Ishikawa (cell line): ENCODE data around the gene EIF2A.

ENCODE experiments used
- CEBPB ChIP-seq: IDR thresholded peaks from 2 replicates; pipeline ENCODE4 v1.6.1; 2012
- CREB1 ChIP-seq: IDR thresholded peaks from 2 replicates; pipeline ENCODE4 v1.6.1; 2012; ENCODE audit warnings: low read depth
- EGR1 ChIP-seq: IDR thresholded peaks from 2 replicates; pipeline ENCODE4 v1.6.1; 2012
- EP300 ChIP-seq: IDR thresholded peaks from 2 replicates; pipeline ENCODE4 v1.6.1; 2012; ENCODE audit warnings: borderline replicate concordance
- FOXM1 ChIP-seq: IDR thresholded peaks from 2 replicates; pipeline ENCODE4 v1.6.1; 2012; ENCODE audit warnings: low read depth, borderline replicate concordance
- NFIC ChIP-seq: IDR thresholded peaks from 2 replicates; pipeline ENCODE4 v1.6.1; 2012
- RAD21 ChIP-seq: IDR thresholded peaks from 2 replicates; pipeline ENCODE4 v1.6.1; 2012; ENCODE audit warnings: low read depth
- REST ChIP-seq: IDR thresholded peaks from 2 replicates; pipeline ENCODE4 v1.6.1; 2012; ENCODE audit warnings: low read depth, mild to moderate bottlenecking
- TAF1 ChIP-seq: IDR thresholded peaks from 2 replicates; pipeline ENCODE4 v1.6.1; 2012; ENCODE audit warnings: low read depth, mild to moderate bottlenecking
- TCF12 ChIP-seq: IDR thresholded peaks from 2 replicates; pipeline ENCODE4 v1.6.1; 2012; ENCODE audit warnings: low read depth
- TEAD4 ChIP-seq: IDR thresholded peaks from 2 replicates; pipeline ENCODE4 v1.6.1; 2012
- YY1 ChIP-seq: IDR thresholded peaks from 2 replicates; pipeline ENCODE4 v1.6.1; 2012; ENCODE audit warnings: low read depth
- ZBTB7A ChIP-seq: IDR thresholded peaks from 2 replicates; pipeline ENCODE4 v1.6.1; 2012; ENCODE audit warnings: low read depth
- TF ChIP-seq, protein P1 (sequence below): IDR thresholded peaks from 2 replicates; pipeline ENCODE4 v1.6.1; 2012
- TF ChIP-seq, protein P2 (sequence below): IDR thresholded peaks from 2 replicates; pipeline ENCODE4 v1.6.1; 2012

The EIF2A gene

GRCh38 chr3:150567328-150567727 is 20.7 kb downstream of the EIF2A start:
- no peak for TF ChIP-seq REST

- TF ChIP-seq CEBPB (no peak), NFIC (no peak), RAD21 (no peak), TEAD4 (no peak), CREB1 (no peak), YY1 (no peak)
- TF ChIP-seq, protein P1, sequence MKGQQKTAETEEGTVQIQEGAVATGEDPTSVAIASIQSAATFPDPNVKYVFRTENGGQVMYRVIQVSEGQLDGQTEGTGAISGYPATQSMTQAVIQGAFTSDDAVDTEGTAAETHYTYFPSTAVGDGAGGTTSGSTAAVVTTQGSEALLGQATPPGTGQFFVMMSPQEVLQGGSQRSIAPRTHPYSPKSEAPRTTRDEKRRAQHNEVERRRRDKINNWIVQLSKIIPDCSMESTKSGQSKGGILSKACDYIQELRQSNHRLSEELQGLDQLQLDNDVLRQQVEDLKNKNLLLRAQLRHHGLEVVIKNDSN: no peak
These were observed 31.3 kb downstream of the EIF2A start for GRCh38 chr3:150577855-150578254.

GRCh38 chr3:150581174-150581573 is 34.6 kb downstream of the EIF2A start:
- TF ChIP-seq NFIC (no peak), EP300 (no peak), CREB1 (no peak), REST (no peak), EGR1 (no peak), CEBPB (no peak), TEAD4 (no peak)
- TF ChIP-seq, protein P2, sequence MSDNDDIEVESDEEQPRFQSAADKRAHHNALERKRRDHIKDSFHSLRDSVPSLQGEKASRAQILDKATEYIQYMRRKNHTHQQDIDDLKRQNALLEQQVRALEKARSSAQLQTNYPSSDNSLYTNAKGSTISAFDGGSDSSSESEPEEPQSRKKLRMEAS: no peak

DNA sequence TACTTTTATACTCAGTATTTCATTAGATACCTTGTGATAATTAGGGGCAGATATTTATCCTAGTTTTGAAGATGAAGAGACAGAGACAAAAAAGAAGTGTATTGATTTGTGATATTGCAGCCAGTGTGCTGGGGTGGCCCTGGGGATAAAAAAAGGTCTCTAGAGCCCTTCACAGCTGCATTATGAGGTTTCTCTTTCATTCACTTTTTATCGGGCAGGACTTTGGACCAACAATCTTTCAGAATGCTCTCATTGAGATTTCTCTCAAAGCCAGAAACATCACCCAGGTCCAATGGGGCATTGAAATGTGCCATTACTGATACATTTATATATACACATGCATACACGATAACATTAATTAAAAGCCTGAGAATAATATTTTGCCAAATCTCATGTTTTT is 36.0 kb downstream of the EIF2A start:
- no peak for TF ChIP-seq TAF1
- no peak for TF ChIP-seq EGR1
- no peak for TF ChIP-seq ZBTB7A
- TF ChIP-seq CEBPB: no peak
- TF ChIP-seq, protein P2: no peak
- TF ChIP-seq EP300: no peak
- TF ChIP-seq TCF12: no peak
- no peak for TF ChIP-seq TEAD4
- no peak for TF ChIP-seq CREB1
- no peak for TF ChIP-seq YY1
- TF ChIP-seq, protein P1: no peak
- no peak for TF ChIP-seq REST
- no peak for TF ChIP-seq FOXM1
- no peak for TF ChIP-seq NFIC
- no peak for TF ChIP-seq RAD21

- TF ChIP-seq FOXM1 (no peak), CEBPB (no peak), EGR1 (no peak), YY1 (no peak), TEAD4 (no peak), NFIC (no peak), CREB1 (no peak), ZBTB7A (no peak), RAD21 (no peak), TAF1 (no peak)
- TF ChIP-seq, protein P1: no peak
- TF ChIP-seq, protein P2: no peak
These were observed 36.4 kb downstream of the EIF2A start for GRCh38 chr3:150583028-150583427.
